ENCODE data around the gene NFE2L3.
"Not testable (repeated sequence)": the region's sequence is repeated elsewhere in the genome, so short reads cannot be mapped to it uniquely, and the experiment has no call there.

The NFE2L3 gene

GRCh38 chr7:26151953-26152781, at the start of gene NFE2L3:
Gene NFE2L3, plus strand, starts transcription at chr7:26152198. Its CDS starts 301 bp downstream, at chr7:26152499.
- DNase-seq (ENCODE audit: low spot score): peak; percentile 89

GRCh38 chr7:26103596-26103995, 48.4 kb upstream of the NFE2L3 start:
- DNase-seq (ENCODE audit: low spot score): no peak

GRCh38 chr7:26105236-26105635, 46.8 kb upstream of the NFE2L3 start:
- no peak for DNase-seq (ENCODE audit: low spot score)

- no peak for DNase-seq (ENCODE audit: low spot score)
Observed at GRCh38 chr7:26105931-26106330, 46.1 kb upstream of the NFE2L3 start.

- DNase-seq (ENCODE audit: low spot score): no peak
Observed at GRCh38 chr7:26112203-26112740, 39.7 kb upstream of the NFE2L3 start.

GRCh38 chr7:26115650-26116049, 36.3 kb upstream of the NFE2L3 start:
- DNase-seq (ENCODE audit: low spot score): no peak

GRCh38 chr7:26117142-26117807, 34.7 kb upstream of the NFE2L3 start:
- DNase-seq (ENCODE audit: low spot score): no peak

GRCh38 chr7:26117970-26118369, 34.0 kb upstream of the NFE2L3 start:
- DNase-seq (ENCODE audit: low spot score): no peak

- DNase-seq (ENCODE audit: low spot score): no peak
Observed at GRCh38 chr7:26122745-26123144, 29.3 kb upstream of the NFE2L3 start.

GRCh38 chr7:26124775-26125174, 27.2 kb upstream of the NFE2L3 start:
- DNase-seq (ENCODE audit: low spot score): not testable (repeated sequence)

- DNase-seq (ENCODE audit: low spot score): no peak
Observed at GRCh38 chr7:26127411-26127810, 24.6 kb upstream of the NFE2L3 start.

GRCh38 chr7:26131056-26131589, 20.9 kb upstream of the NFE2L3 start:
- no peak for DNase-seq (ENCODE audit: low spot score)

- no peak for DNase-seq (ENCODE audit: low spot score)
Observed at GRCh38 chr7:26135076-26135475, 16.9 kb upstream of the NFE2L3 start.

- no peak for DNase-seq (ENCODE audit: low spot score)
Observed at GRCh38 chr7:26135551-26135950, 16.4 kb upstream of the NFE2L3 start.

GRCh38 chr7:26136831-26137230, 15.2 kb upstream of the NFE2L3 start:
- no peak for DNase-seq (ENCODE audit: low spot score)

GRCh38 chr7:26140380-26140779, 11.6 kb upstream of the NFE2L3 start:
- DNase-seq (ENCODE audit: low spot score): no peak

GRCh38 chr7:26141077-26141476, 10.9 kb upstream of the NFE2L3 start:
- DNase-seq (ENCODE audit: low spot score): no peak

- no peak for DNase-seq (ENCODE audit: low spot score)
Observed at GRCh38 chr7:26143298-26144048, 8.5 kb upstream of the NFE2L3 start.

GRCh38 chr7:26144184-26145080, 7.6 kb upstream of the NFE2L3 start:
- DNase-seq (ENCODE audit: low spot score): no peak

GRCh38 chr7:26145238-26145637, 6.8 kb upstream of the NFE2L3 start:
- no peak for DNase-seq (ENCODE audit: low spot score)

- no peak for DNase-seq (ENCODE audit: low spot score)
Observed at GRCh38 chr7:26147030-26147429, 5.0 kb upstream of the NFE2L3 start.

All from pons (tissue), 1 donor.